GM21529 (cell line): Measurements from ENCODE around the gene PADI3.

ENCODE experiments used
- ATAC-seq: cut with Tn5 transposase; IDR thresholded peaks from one replicate; pipeline ENCODE4 v1.9.1; 2021; ENCODE audit not compliant: unreplicated experiment

Gene PADI3

DNA sequence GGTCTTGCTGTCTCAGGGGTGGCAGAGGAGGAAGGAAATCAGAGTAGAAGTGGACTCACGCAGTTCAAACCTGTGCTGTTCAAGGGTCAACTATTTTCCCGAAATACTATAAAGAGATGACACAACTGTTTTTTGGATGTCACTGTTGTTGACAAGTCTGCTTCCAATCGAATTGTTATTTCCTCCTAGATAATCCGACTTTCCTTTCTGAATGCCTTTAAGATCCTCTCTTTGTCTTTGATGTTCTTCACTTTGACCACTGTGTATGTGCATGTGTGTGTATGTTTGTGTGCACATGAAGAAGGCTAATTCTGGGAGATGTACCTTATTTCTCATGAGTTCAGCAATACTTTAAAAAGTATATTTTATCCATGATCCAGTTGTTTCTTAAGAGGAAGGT, 80.7 kb downstream of the PADI3 start:
- no peak for ATAC-seq

- no peak for ATAC-seq
Measured at GRCh38 chr1:17330856-17331255, 82.0 kb downstream of the PADI3 start.

GRCh38 chr1:17333081-17333480, 84.2 kb downstream of the PADI3 start:
- ATAC-seq: no peak
